Loucy (cell line): Measurements from ENCODE around the gene DUSP2.

Experiments
- H2AFZ ChIP-seq: fragments of 200-600 bp; sonication (generic); 2 replicates; pipeline ENCODE4 v1.6.0; 2016; ENCODE audit warnings: antibody characterized with exemption, mild to moderate bottlenecking, low read length, moderate library complexity
- H3F3A ChIP-seq: fragments of 200-600 bp; 2 replicates; pipeline ENCODE4 v1.6.0; 2016; ENCODE audit warnings: antibody characterized with exemption, low read depth, mild to moderate bottlenecking
- H3K27me3 ChIP-seq: fragments of 200-600 bp; sonication (generic); 2 replicates; pipeline ENCODE4 v1.6.1; 2014; ENCODE audit warnings: low read length, mild to moderate bottlenecking; ENCODE audit not compliant: insufficient read depth, poor library complexity, severe bottlenecking
- H3K36me3 ChIP-seq: fragments of 200-600 bp; sonication (generic); 2 replicates; pipeline ENCODE4 v1.6.1; 2016; ENCODE audit warnings: low read length; ENCODE audit not compliant: insufficient read depth
- H3K4me1 ChIP-seq: fragments of 200-600 bp; sonication (generic); 2 replicates; pipeline ENCODE4 v1.5.1; 2014; ENCODE audit warnings: low read length, mild to moderate bottlenecking; ENCODE audit not compliant: insufficient read depth, poor library complexity, severe bottlenecking
- H3K4me2 ChIP-seq: fragments of 200-600 bp; sonication (generic); 2 replicates; pipeline ENCODE4 v1.6.0; 2014; ENCODE audit warnings: antibody characterized with exemption, low read length, low read depth, mild to moderate bottlenecking; ENCODE audit not compliant: poor library complexity, severe bottlenecking
- H3K4me3 ChIP-seq: fragments of 200-600 bp; sonication (generic); 2 replicates; pipeline ENCODE4 v1.5.1; 2014; ENCODE audit warnings: low read length, mild to moderate bottlenecking, mixed read lengths; ENCODE audit not compliant: poor library complexity, severe bottlenecking
- H3K79me2 ChIP-seq: fragments of 200-600 bp; sonication (generic); 2 replicates; pipeline ENCODE4 v1.6.1; 2014; ENCODE audit warnings: low read length; ENCODE audit not compliant: insufficient read depth
- H3K9ac ChIP-seq: fragments of 200-600 bp; sonication (generic); 2 replicates; pipeline ENCODE4 v1.6.0; 2014; ENCODE audit warnings: mild to moderate bottlenecking, low read depth, low read length, moderate library complexity; ENCODE audit not compliant: poor library complexity, severe bottlenecking
- H3K9me2 ChIP-seq: fragments of 200-600 bp; sonication (generic); replicated peaks from 2 replicates; pipeline ENCODE4 v1.6.1; 2016; ENCODE audit warnings: low read depth, low read length, mixed read lengths
- H3K9me3 ChIP-seq: fragments of 200-600 bp; sonication (generic); 2 replicates; pipeline ENCODE4 v1.6.1; 2014; ENCODE audit warnings: mild to moderate bottlenecking, antibody characterized with exemption, low read length, low read depth; ENCODE audit not compliant: insufficient read depth
- H4K20me1 ChIP-seq: fragments of 200-600 bp; sonication (generic); 2 replicates; pipeline ENCODE4 v1.6.0; 2014; ENCODE audit warnings: antibody characterized with exemption, low read length, mild to moderate bottlenecking; ENCODE audit not compliant: insufficient read depth, poor library complexity, severe bottlenecking
- CTCF ChIP-seq: fragments of 200-600 bp; sonication (generic); conservative IDR thresholded peaks from 2 replicates; pipeline ENCODE4 v1.5.1; 2014; ENCODE audit warnings: mild to moderate bottlenecking, antibody characterized with exemption, low read length
- EZH2phosphoT487 ChIP-seq: fragments of 200-600 bp; IDR thresholded peaks from 2 replicates; pipeline ENCODE4 v1.6.1; 2018; ENCODE audit warnings: antibody characterized with exemption, mild to moderate bottlenecking, moderate library complexity, borderline replicate concordance

DUSP2 gene

GRCh38 chr2:96106991-96107707 is 38.1 kb downstream of the DUSP2 start:
- no peaks in the 10 kb centered on the region for H3F3A ChIP-seq
- no peaks in the 10 kb centered on the region for H3K27me3 ChIP-seq
- no peaks in the 10 kb centered on the region for H3K36me3 ChIP-seq
- no peak overlapping the region for H3K4me3 ChIP-seq
- H3K4me1 ChIP-seq = peaks cover 6% of the 10 kb centered on the region
- H4K20me1 ChIP-seq = no peaks in the 10 kb centered on the region
- H3K9me3 ChIP-seq = no peaks in the 10 kb centered on the region
- H3K9ac ChIP-seq = no peak overlapping the region
- no peaks in the 10 kb centered on the region for H3K79me2 ChIP-seq
- no peaks in the 10 kb centered on the region for H3K9me2 ChIP-seq
- H2AFZ ChIP-seq = no peak overlapping the region
- TF ChIP-seq CTCF (no peak), EZH2phosphoT487 (no peak)
- no peak overlapping the region for H3K4me2 ChIP-seq

GRCh38 chr2:96105994-96106715 is 39.1 kb downstream of the DUSP2 start:
- Histone ChIP-seq H3K9me2 (no peaks in the 10 kb centered on the region), H3F3A (no peaks in the 10 kb centered on the region), H3K79me2 (no peaks in the 10 kb centered on the region), H3K36me3 (no peaks in the 10 kb centered on the region), H3K27me3 (no peaks in the 10 kb centered on the region), H3K9me3 (no peaks in the 10 kb centered on the region), H4K20me1 (no peaks in the 10 kb centered on the region), H3K4me2 (no peak overlapping the region), H3K4me1 (peaks cover 6% of the 10 kb centered on the region), H3K9ac (no peak overlapping the region), H3K4me3 (no peak overlapping the region), H2AFZ (no peak overlapping the region)
- no peak for TF ChIP-seq CTCF
- no peak for TF ChIP-seq EZH2phosphoT487

- H4K20me1 ChIP-seq = no peaks in the 10 kb centered on the region
Measured at GRCh38 chr2:96105152-96105915, 39.9 kb downstream of the DUSP2 start.

More at GRCh38 chr2:96105152-96105915, 39.9 kb downstream of the DUSP2 start:
- no peak overlapping the region for H3K4me3 ChIP-seq
- no peaks in the 10 kb centered on the region for H3K79me2 ChIP-seq
- H3K27me3 ChIP-seq = no peaks in the 10 kb centered on the region
- H3K9me3 ChIP-seq = no peaks in the 10 kb centered on the region
- H3K4me1 ChIP-seq = peaks cover 8% of the 10 kb centered on the region
- no peak for TF ChIP-seq CTCF
- no peak for TF ChIP-seq EZH2phosphoT487
- H3K4me2 ChIP-seq = no peak overlapping the region
- no peaks in the 10 kb centered on the region for H3K36me3 ChIP-seq
- H3K9ac ChIP-seq = no peak overlapping the region
- no peaks in the 10 kb centered on the region for H3K9me2 ChIP-seq
- H2AFZ ChIP-seq = no peak overlapping the region
- H3F3A ChIP-seq = no peaks in the 10 kb centered on the region
